ENCODE measurements around the gene GMCL2. TPM values are rescaled to one million over a fixed set of nuclear protein-coding genes. Genes with fewer than 3 reads are reported as not detected.

The GMCL2 gene
- polyA plus RNA-seq, 1 donor (not counting 4 experiments of a cell fraction or from before 2014, with no cell fraction given): not detected

DNA sequence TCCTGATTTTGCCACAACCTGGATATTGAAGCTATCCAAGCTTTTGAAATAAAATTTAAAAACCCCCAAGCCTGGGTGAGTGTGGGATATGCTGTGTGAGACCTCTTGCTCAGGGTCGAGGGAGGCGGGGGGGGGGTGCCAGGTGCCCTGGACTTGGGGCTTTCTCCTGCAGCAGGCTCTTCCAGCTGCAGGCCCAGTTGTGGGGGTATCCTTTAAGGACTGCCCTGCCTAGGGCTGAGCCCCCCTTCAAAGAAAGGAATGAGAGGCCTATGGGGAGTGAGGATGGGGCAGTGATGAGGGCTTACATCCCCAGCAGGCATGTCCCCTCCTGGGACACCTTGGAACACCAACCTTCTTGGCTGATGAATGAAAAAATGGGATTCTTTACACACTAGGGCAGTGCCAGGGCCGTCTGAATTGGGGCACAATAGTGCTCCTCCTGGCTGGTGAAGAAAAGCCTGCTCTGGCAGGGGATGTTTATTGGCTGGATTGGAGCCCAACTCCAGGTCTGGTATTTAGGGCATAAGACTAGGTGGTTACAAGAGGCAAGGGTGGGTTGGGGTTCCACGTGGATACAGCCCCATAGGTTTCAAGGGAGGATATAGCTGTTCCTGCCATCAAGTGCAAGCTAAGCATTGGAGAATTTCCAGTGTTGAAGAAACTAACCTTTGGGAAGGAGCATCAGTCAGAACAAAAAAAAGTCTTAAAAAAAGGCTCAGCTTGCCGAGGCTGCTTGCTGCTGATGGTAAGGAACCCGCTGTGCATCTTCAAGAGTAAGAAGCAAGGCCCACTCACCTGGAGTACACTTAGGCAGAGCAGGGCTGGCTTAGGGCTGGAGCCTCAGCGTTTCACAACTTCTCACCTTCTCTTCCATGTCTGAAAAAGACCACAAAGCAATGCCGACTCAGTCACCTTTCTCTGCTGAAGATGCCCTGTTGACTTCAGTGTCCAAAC, 24.2 kb upstream of the GMCL2 start:
- peaks cover 57 to 60% of the 10 kb centered on the region in 2 experiments for H3K36me3 ChIP-seq (ENCODE audit: control insufficient read depth in 2 of 2, extremely low read depth in 1 of 2, insufficient read depth in 2 of 2, low read length in 2 of 2)

GRCh38 chr5:178210686-178211085, 23.5 kb upstream of the GMCL2 start:
- Histone ChIP-seq H3K27me3 (ENCODE audit: control insufficient read depth, extremely low read depth, insufficient read depth, low read length) (no peaks in the 10 kb centered on the region), H3K4me3 (ENCODE audit: control insufficient read depth in 2 of 3, extremely low read depth in 1 of 3, insufficient read depth in 2 of 3, low read depth in 1 of 3, low read length in 3 of 3) (no peak overlapping the region), H3K9me1 (ENCODE audit: control insufficient read depth, extremely low read depth, insufficient read depth, low read length) (peaks cover 15% of the 10 kb centered on the region), H2AFZ (ENCODE audit: control insufficient read depth, low read length) (no peak overlapping the region), H3K9me3 (ENCODE audit: control insufficient read depth, low read depth, low read length) (no peaks in the 10 kb centered on the region), H4K20me1 (ENCODE audit: control insufficient read depth, extremely low read depth, insufficient read depth, low read length) (peaks cover 55% of the 10 kb centered on the region), H3K4me2 (ENCODE audit: control insufficient read depth, extremely low read depth, insufficient read depth, low read depth, low read length) (no peak overlapping the region), H3K9ac (ENCODE audit: control insufficient read depth, extremely low read depth, insufficient read depth, low read length) (no peak overlapping the region), H3K4me1 (ENCODE audit: control insufficient read depth, extremely low read depth, insufficient read depth, low read length) (peaks cover 15% of the 10 kb centered on the region), H3K79me2 (ENCODE audit: control insufficient read depth, insufficient read depth, low read length) (peaks cover 31% of the 10 kb centered on the region), H3K27ac (ENCODE audit: control insufficient read depth, insufficient read depth, low read length) (no peak overlapping the region), H3K36me3 (ENCODE audit: control insufficient read depth in 2 of 2, extremely low read depth in 1 of 2, insufficient read depth in 2 of 2, low read length in 2 of 2) (peaks cover 56 to 66% of the 10 kb centered on the region in 2 experiments)
- DNase-seq (ENCODE audit: low read depth, low spot score) (no peak), FAIRE-seq (no peak)
- dilution Hi-C loops (cut with MboI; ENCODE audit: extremely low pct_ligation_motif_present, low sequenced_read_pairs): no loop called here
- TF ChIP-seq, protein P1, sequence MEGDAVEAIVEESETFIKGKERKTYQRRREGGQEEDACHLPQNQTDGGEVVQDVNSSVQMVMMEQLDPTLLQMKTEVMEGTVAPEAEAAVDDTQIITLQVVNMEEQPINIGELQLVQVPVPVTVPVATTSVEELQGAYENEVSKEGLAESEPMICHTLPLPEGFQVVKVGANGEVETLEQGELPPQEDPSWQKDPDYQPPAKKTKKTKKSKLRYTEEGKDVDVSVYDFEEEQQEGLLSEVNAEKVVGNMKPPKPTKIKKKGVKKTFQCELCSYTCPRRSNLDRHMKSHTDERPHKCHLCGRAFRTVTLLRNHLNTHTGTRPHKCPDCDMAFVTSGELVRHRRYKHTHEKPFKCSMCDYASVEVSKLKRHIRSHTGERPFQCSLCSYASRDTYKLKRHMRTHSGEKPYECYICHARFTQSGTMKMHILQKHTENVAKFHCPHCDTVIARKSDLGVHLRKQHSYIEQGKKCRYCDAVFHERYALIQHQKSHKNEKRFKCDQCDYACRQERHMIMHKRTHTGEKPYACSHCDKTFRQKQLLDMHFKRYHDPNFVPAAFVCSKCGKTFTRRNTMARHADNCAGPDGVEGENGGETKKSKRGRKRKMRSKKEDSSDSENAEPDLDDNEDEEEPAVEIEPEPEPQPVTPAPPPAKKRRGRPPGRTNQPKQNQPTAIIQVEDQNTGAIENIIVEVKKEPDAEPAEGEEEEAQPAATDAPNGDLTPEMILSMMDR (optimal IDR thresholded peaks at IDR 0.05 in 1 of 3, IDR thresholded peaks at IDR 0.05 in 1 of 3, conservative IDR thresholded peaks at IDR 0.05 in 1 of 3; ENCODE audit: extremely low read depth in 1 of 3, insufficient read depth in 2 of 3, low read length in 3 of 3): no peak
- no peak for TF ChIP-seq EZH2 (IDR thresholded peaks at IDR 0.05; ENCODE audit: low read length)

More for the DNA sequence above, 24.2 kb upstream of the GMCL2 start:
- H3K4me2 ChIP-seq (ENCODE audit: control insufficient read depth, extremely low read depth, insufficient read depth, low read depth, low read length): no peak overlapping the region
- H2AFZ ChIP-seq (ENCODE audit: control insufficient read depth, low read length): no peak overlapping the region
- H3K4me1 ChIP-seq (ENCODE audit: control insufficient read depth, extremely low read depth, insufficient read depth, low read length): peaks cover 8% of the 10 kb centered on the region
- peaks cover 49% of the 10 kb centered on the region for H4K20me1 ChIP-seq (ENCODE audit: control insufficient read depth, extremely low read depth, insufficient read depth, low read length)
- no peak overlapping the region for H3K27ac ChIP-seq (ENCODE audit: control insufficient read depth, insufficient read depth, low read length)
- H3K9ac ChIP-seq (ENCODE audit: control insufficient read depth, extremely low read depth, insufficient read depth, low read length): no peak overlapping the region
- no peaks in the 10 kb centered on the region for H3K9me3 ChIP-seq (ENCODE audit: control insufficient read depth, low read depth, low read length)
- FAIRE-seq: no peak
- no peaks in the 10 kb centered on the region for H3K27me3 ChIP-seq (ENCODE audit: control insufficient read depth, extremely low read depth, insufficient read depth, low read length)
- no peak overlapping the region for H3K4me3 ChIP-seq (ENCODE audit: control insufficient read depth in 2 of 3, extremely low read depth in 1 of 3, insufficient read depth in 2 of 3, low read depth in 1 of 3, low read length in 3 of 3)
- H3K79me2 ChIP-seq (ENCODE audit: control insufficient read depth, insufficient read depth, low read length): peaks cover 24% of the 10 kb centered on the region
- TF ChIP-seq, protein P1 (optimal IDR thresholded peaks at IDR 0.05 in 1 of 3, IDR thresholded peaks at IDR 0.05 in 1 of 3, conservative IDR thresholded peaks at IDR 0.05 in 1 of 3; ENCODE audit: extremely low read depth in 1 of 3, insufficient read depth in 2 of 3, low read length in 3 of 3): no peak
- TF ChIP-seq EZH2 (IDR thresholded peaks at IDR 0.05; ENCODE audit: low read length): no peak
- no peak for DNase-seq (ENCODE audit: low read depth, low spot score)
- dilution Hi-C loops (cut with MboI; ENCODE audit: extremely low pct_ligation_motif_present, low sequenced_read_pairs): no loop called here
- H3K9me1 ChIP-seq (ENCODE audit: control insufficient read depth, extremely low read depth, insufficient read depth, low read length): peaks cover 8% of the 10 kb centered on the region
